ENCODE results near the gene RAD51D.

GRCh38 chr17:35117984-35118383 is 1.7 kb downstream of the RAD51D start:
- TF ChIP-seq CTCF (IDR thresholded peaks at IDR 0.05) (no peak), POLR2A (IDR thresholded peaks at IDR 0.05) (no peak)
